Measurements from ENCODE around the gene ZC2HC1B.

Gene ZC2HC1B

DNA sequence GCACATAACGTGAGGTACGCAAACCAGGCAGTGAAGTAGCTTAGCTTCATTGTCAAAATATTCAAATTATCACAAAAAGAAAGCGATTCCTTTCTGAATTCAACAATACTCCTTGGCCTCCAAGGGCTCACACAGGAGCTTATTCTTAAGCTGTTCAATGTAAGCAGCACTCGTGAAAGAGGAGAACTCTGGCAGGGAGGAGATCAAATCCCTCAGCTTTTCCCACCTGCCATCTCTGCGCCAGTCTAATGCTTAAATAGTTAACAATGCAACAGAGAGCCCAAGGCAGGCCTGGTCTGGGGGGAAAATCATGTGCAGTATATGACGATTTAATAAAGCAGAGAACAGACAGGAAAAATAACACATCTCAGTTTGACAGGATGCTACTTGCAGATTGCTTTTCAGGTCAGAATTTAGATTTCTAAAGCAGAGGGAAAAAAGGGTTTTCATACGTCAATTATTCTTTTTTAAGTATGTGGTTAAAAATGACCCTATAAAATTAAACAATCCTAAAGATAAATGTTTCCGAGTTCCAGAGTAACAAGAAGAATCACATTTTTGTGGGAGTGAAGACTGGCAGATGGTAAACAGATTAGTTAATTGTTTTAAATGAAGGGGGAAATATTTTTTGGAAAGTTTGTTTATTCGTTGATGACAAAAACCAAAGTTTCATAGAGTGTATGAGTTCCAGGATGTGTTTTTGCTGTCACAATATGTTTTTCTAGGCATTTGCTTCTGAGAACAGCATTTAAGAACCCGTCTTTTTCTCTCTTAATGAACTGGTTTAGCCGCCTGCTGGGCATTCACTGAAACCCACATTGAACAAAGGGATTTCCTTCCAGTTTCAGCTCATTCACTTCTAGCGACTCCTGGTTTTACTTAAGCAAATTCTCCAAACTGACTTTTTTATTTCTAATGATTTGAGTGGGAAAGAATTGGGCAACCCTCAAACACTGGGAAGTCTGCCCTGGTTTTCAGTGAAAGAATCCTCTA is 97.9 kb downstream of the ZC2HC1B start:
- DNase-seq (ENCODE audit: low read depth) = no peak

DNA sequence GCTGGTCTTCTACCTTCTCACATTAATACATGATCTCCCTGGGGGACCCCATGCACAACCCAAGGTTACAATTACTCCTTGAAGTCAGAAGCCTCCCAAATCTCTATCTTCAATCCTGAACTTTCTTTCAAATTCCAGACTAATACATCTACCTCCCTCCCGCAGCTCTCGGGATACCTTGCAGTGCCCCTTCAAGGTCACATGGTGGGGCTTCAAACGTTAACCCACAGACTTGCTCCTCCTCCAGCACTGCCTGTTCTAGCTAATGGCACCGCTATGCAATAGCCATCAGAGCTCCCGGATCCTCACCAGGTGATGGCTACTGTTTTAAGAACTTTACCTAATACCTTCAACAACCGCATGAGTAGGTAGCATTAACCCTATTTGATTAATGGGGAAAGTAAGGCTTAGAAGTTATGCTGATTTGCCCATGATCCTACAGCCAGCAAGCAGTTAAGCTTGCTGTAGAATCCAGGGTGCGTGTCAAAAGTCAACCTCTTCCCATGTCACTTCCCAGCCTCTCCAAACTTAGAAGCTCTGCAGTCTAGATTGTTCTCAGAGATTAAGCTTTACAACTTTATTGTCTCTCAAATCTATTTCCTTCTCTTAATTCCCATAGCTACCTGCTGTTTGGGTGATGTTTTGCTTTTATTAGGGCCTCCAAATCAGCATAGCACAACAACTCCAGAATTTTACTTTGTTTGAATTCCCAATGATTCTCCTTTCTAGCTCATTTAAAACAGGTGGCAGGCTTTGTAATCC is 99.1 kb downstream of the ZC2HC1B start:
- DNase-seq (ENCODE audit: low read depth) = no peak

DNA sequence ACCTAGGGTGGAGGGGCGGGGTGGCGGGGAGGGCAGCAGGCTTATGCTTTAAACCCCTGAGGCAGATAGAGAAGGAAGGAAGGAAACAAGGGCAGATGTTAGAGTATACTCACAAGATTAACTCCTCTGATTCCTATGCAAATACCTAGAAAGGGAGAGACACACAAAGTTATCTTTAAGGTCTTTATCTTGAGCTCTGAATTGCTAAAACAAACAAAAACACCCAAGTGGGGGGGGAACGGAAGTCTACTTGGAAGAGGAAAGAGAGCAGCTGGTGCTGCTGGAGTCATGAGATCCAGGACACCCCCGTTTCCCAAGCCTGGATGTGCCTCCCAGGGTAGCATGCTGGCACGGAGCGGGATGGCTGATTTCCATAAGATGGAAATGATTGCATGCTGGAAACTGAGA is 100.4 kb downstream of the ZC2HC1B start:
- DNase-seq (ENCODE audit: low read depth) = no peak

DNA sequence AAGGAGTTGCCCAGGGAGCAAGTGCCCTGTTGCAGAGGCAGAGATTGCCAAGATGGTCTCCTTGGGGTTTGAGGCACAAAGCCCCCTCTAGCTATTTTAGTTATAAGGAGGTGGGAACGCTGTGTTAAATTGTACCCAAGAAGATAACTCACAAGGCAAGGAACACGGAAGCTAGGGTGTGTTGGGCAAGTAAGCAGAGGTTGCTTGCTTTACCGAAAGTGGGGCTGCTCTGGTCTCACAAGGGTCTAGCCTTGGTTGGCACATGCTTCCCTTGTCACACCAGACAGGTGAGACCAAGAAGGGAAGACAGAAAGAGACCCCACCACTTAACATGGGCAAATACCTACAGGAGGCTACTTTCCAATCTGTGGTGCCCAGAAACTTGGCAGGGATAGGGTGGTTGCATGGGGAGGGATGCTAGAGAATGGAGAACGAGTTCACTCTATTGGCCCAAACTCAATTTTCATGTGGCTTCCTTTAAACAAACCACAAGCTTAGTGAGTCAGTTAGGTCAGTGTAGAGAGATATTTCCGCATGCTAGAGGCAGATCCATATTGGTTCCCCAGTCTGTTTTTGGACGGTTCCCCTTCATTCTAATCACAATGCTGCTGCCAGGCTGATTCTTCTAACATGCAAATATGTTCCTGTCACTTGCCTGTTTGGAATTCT is 101.4 kb downstream of the ZC2HC1B start:
- no peak for DNase-seq (ENCODE audit: low read depth)

DNA sequence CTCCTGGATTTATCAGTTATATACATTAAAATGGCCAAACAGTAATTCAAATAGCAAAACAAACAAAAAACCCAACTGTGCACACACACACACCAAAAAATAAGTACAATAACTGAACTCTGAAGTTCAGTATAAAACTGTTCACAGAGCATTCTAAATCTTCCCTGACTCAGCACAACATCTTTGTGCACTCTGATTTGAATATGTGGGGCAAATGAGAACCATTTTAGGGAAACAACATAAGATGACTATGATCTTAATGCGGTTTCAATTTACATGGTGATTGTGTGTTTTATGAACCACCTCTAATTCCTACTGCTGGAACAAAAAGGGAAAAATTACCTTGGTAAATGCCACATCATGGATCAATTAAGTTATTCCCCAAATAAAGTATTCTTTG is 102.0 kb downstream of the ZC2HC1B start:
- no peak for DNase-seq (ENCODE audit: low read depth)

DNA sequence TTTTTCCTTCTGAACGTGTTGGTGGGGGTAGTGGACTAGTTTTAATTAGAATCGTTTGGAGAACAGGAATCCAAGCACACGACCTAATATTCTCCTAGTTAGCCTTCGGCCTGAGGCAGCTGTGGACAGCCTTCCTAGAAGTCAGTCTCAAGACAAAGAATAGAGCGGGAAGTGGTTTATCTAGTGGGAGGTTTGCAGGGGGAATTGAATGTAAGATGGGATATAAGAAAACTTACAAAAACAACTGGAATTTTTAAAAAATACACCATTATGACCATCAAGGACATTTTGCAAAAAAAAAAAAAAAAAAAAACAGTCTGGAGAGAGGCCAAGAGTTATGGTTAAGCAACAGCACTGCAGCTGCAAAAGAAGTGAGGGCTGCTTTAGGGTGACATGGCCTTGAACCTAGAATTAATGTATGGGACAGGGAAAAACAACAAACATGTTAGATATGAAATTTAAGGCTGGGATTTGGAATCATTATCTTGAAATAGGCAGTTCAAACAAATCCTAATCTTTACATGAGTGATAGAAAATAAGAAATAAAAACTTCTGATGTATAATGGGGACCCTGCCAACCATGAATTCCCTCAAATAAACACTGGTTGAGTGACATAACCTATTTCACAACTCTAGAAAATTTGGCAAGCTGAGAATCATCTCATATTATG is 103.6 kb downstream of the ZC2HC1B start:
- DNase-seq (ENCODE audit: low read depth) = no peak

DNA sequence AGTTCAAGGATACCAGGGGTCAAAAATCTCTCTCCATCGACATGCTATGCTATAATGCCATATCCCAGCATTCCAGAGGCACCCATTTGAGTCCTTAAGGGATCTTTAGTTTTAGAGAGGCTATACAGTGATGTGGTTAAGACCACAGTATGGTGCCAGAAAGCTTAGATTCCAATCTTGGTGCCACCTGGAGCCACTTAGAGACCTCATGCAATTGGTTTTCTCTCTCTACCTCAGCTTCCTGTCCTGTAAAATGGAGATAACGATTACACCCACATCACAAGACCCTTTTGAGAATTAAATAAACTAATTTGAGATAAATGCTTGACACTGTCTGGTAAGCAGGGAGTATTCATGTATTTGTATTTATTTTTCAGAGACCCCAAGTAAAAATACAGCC is 104.8 kb downstream of the ZC2HC1B start:
- DNase-seq (ENCODE audit: low read depth) = no peak

DNA sequence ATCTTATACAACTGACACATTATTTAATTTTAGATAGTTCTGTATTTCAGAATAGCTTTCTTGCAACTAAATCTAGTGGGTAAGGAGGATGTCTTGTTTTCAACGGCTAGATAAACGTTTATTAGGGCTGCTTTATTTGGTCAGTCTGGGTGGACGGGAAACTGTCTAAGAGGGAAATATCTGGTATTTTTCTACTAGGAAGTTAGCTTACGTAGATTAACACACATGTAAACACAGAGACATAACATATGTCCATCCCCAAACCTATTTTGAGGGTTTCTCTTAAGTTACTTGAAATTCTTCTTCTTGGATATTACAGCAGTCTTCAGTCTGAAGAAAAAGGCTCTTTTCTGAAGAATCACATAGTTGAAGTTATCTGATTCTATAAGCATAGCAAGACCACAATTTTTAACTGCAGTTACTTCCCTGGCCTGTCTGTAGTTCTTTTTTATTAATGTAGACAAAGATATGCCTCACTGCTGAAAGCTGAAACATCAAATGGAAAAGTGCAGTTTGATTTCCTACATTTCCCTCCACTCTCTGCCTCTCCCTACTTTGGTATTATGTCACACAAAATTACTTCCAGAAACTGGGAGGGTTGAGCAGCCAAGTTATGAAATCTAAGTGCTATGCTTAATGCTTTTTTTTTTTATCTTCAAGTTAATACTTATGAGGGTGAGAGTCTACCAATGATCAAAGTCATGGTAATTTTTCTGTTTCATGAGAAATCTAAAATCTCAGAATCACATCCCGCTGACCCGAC is 106.4 kb downstream of the ZC2HC1B start:
- no peak for DNase-seq (ENCODE audit: low read depth)

DNA sequence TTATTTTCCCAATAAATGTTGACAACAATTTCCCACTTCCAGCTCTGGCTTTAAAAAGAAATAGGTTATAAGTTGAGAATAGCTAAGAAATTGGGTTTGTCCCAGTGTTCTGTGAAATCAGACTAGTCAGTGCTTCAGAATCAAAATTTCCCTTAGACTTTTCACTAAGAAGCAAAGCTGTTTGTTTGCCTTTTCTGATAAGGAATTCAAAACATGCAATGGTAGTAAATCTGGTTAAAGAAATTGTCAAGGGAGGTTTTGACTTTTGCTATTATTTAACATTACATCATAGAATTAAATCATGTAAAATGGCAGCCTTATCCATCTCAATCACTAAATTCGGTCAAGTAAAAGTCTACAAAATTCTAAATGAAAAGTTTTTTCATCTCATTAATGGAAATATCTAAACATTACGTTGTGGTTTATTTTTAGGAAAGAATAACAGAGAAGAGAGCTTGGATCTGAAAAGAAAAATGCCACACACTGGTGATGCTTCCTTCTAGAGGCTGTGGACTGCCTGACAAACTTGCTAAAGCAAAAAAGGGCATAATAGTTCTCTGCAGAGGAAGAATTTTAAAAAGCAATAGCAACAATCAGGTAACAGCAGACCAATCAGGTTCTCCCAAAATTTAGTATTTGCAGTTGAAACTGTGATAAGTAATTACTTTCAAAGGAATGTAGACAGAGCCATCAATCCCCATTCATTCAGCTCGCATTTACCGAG is 107.4 kb downstream of the ZC2HC1B start:
- no peak for DNase-seq (ENCODE audit: low read depth)

DNA sequence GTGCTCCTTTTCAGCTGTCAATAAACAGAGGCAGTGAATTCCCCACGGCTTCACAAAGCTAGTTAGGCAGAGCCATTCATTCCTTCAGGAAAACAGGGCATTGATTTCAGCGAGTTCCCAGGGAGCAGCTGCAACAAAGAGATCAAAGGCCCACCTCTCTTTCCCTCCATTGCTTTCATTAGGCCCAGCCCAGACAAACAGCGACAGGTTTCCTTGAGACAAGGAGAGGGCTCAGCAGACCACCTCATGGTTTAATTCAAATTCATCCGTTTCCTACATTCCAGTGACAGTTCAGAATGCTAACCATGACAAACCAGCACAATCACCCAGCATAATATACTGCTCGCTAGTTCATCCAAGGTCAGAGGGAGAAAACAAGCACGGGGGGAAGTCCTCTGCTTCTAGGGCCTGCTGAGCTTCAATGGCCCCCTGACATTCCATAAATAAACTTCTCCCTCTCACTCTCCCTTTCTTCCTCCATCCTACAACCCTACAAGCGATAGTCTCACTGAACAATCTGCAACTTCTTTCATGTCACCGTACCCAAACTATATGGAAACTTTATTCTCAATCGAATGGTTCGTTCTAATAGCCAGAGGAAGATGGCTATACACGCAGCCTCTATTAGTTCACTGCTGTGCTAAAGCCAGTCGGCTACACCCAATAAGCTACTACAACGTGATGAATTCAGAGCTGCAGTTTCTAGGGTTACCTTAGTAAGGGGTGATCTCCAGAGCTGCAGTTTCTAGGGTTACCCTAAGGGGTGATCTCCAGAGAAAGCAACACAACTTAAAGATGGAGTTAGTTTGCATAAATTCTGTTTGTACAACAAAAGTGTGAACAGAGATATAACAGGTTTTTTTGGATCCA is 109.1 kb downstream of the ZC2HC1B start:
- no peak for DNase-seq (ENCODE audit: low read depth)

DNA sequence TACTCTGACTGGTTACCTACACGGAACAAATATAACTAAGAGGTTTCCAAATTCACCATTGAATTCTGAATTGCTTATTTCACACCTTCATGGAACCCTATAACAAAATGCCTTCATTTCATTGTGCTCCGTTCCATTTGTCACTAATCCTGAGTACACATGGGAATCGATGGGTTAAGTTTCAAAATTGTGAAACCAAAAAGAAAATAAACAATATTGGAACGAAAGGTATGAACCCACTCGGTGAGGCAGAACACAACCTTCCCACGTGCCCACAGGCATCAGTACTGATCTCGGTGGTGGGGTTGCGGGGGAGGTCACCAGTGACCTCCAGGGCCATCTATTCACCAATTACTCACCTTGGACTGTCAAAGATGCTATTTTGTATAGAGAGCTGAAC is 109.8 kb downstream of the ZC2HC1B start:
- DNase-seq (ENCODE audit: low read depth) = no peak

DNA sequence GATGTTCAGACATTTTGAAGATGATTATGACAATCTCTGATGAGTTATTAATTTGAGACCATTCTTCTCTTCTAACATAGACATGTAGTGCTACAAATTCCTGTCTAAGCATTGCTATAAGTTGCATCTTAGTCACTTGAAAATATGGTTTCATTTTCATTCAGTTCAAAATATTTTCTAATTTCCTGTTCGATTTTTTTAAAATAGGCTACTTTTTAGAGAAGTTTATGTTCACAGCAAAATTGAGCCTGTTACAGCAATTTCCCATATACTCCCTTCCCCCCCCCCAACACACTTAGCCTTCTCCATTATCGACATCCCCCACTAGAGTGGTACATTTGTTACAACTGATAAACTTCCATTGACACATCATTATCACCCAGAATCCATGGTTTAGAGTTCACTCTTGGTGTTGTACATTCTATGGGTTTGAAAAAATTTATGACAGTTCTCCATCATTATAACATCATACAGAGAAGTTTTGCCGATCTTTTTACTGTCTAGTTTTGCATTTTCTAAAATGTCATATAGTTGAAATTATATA is 112.6 kb downstream of the ZC2HC1B start:
- DNase-seq (ENCODE audit: low read depth) = no peak

DNA sequence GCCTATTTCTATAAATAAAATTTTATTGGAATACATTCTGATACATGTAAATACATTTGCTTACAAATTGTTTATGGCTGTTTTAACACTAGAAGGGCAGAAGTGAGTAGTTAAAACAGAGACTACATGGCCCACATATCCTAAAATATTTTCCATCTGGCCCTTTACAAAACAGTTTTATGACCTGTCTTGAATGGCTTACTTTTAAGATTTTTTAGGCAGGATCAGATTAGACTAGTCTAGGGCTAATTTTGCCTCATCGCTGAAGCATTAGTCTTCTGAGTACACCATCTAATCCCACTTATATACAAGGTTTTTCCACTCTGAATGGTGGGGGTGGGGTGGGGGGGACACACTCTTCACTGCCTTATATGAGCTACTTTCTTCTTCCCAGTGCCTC is 116.6 kb downstream of the ZC2HC1B start:
- no peak for DNase-seq (ENCODE audit: low read depth)

DNA sequence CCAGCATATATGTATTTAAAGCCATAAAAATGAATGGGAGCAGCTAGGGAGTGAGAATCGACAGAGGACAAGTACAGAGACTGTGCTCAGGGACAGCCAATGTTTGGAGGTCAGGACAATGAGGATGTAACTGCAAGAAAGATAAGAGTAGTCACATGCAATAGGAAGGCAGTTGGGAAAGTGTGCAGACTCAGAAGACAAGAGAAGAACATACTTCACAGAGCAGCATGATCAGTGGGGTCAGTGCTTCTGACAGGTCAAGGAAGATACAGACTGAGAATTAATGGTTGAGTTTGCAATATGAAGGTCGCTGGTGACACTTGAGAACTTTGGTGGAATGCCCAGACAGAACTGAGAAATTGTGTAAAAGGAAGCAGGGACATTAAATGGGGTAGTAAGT is 118.7 kb downstream of the ZC2HC1B start:
- no peak for DNase-seq (ENCODE audit: low read depth)

DNA sequence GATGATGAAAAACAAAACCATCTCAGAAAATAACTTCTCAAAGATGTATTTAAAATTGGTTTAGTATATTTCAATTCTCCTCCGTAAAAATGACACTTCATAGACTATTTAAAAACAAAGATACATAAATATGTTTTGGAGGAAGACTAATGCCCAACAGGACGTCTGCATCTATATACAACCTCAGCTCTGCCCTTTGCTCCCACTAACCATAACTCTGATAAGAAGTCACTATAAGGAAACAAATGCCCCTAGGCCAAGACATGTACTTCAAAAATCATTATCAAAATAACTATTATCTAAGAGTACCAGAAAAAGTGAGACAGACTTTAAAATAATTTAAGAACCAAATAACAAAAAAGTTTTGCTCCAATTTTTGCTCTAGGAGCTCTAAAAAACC is 120.4 kb downstream of the ZC2HC1B start:
- no peak for DNase-seq (ENCODE audit: low read depth)

DNA sequence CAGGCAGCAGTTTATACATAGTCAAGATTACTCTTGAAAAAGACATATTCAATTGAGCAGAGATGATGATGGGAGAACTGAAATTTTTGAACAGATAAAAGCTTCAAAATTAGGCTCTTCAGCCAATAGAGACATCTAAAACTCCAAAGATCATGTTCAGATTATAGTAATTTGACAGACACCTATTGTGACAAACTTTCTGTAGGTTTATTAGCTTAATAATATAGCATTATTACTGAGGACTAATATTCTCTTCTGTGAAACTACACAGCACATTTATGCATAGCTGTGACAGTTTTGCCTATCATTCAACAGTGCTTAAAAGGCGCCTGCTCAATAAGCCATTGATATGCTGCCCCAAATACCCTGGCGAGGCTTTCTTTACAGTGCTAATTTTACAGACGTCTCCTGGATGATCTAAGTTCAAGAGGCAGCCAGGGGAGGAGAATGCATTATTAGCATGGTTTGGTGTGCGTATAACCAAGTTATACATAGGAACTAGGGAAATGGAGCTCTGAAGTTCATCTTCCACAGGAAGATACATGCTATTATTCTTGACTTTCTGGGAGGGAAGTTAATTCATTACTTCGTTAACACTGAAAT is 122.3 kb downstream of the ZC2HC1B start:
- no peak for DNase-seq (ENCODE audit: low read depth)

Data from HS-5 (cell line).